K562 treated with DMSO at 1 percent for 48 hours (cell line): ENCODE data around the gene PIGV. TPM values are rescaled to one million over a fixed set of nuclear protein-coding genes. Genes with fewer than 3 reads are reported as not detected.

Experiments
- total RNA-seq: library from RNA; unstranded; fragments of 300-600 nt; gene quantifications from 2 replicates; pipeline ENCODE4 v1.2.3, GENCODE V29; 2022; ENCODE audit warnings: low replicate concordance; ENCODE audit errors: extremely low read depth

Gene PIGV
- not detected in 2 replicates for total RNA-seq

DNA sequence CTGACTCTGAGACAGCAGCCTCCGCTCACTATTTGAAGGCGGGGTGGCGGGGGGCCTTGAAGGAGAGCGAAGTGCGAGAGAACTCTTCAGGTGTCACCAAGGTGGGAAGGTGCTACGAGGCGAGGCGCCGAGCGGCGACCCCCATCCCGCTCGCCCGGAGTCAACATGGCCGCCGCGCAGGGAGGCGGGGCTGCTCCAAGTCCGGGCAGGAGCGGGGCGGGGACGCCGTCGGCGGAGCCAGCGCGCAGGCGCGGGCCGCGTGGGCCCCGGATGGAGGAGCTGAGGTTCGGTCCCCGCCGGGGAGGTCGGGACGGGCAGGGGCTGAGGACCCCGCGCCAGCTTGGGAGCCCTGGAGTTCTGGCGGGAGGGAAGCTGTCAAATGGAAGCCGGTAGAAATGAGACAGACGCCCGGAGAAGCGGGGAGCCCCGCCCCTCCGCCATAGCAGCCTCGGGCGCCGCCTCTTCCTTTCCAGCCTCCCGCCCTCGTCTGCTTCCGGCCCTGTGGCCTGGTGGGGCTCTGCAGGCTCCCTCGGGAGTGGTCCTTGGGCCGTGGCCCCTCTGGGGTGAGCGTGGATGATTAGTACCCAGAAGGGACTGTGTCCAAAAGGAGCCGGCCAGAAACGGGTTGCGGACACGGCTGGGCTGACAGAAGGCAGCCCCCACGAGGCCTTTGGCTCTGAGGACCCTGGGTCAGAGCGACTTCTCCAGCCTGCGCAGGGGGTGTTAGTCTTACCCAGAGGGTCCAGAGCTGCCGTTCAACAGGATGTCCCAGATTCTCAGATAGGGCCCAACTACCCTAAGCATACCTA lies at the start of gene PIGV:
TSS of gene PIGV (plus strand) at position 245 of the 809 bp plus-strand sequence. CDS start 2,866 bp downstream, outside the sequence.

DNA sequence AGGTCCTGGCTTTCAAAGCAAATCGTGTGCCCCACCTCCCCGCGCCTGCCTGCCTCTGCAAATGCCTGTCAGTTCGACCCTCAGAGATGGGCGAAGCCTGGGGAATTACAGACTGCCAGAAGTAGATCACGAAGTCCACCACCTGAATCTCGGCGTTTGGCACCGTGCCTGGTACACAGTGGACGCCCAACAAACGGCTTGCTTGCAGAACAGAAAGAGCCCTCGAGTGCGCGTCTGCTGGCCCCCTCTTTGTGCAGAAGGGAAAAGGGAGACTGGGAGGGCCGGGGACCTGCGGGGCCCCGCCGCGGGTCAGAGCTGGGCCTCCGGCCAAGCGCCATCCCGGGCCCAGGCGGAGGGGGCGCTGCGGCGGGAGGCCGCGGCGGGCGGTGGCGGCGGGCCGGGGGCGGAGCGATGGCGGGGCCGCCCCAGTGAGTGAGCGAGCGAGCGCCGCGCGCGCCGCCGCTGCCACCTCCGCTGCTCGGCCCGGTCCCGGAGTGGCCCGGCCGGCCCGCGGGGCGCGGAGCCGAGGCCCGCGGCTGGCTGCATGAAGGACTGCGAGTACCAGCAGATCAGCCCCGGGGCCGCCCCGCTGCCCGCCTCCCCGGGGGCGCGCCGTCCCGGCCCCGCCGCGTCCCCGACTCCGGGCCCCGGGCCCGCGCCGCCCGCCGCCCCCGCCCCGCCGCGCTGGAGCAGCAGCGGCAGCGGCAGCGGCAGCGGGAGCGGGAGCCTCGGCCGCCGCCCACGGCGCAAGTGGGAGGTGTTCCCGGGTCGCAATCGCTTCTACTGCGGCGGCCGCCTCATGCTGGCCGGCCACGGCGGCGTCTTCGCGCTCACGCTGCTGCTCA lies 38.7 kb downstream of the PIGV start, which contains the start of gene ZDHHC18:
TSS of gene ZDHHC18 (plus strand) at position 428 of the 845 bp plus-strand sequence. CDS start at position 545, 117 bp downstream.

Other genes with a start within 250 kb of the PIGV start
- not detected in 2 replicates for gene ARID1A, start 91.9 kb upstream of the PIGV start, total RNA-seq
- gene ZDHHC18, start 38.7 kb downstream of the PIGV start, total RNA-seq: 70.7 TPM in 1 of 2 replicates, not detected in the other
- not detected in 2 replicates for gene SFN, start 75.2 kb downstream of the PIGV start, total RNA-seq
- not detected in 2 replicates for gene GPN2, start 102.3 kb downstream of the PIGV start, total RNA-seq
- gene GPATCH3, start 112.5 kb downstream of the PIGV start, total RNA-seq: not detected in 2 replicates
- not detected in 2 replicates for gene NR0B2, start 126.0 kb downstream of the PIGV start, total RNA-seq
- gene NUDC, start 133.8 kb downstream of the PIGV start, total RNA-seq: not detected in 2 replicates
- gene KDF1, start 172.5 kb downstream of the PIGV start, total RNA-seq: not detected in 2 replicates
- gene TRNP1, start 205.7 kb downstream of the PIGV start, total RNA-seq: not detected in 2 replicates
- not detected in 2 replicates for gene TENT5B, start 224.9 kb downstream of the PIGV start, total RNA-seq